Measurements from ENCODE around the gene NUP153.

GRCh38 chr6:17724341-17724740 is 17.6 kb upstream of the NUP153 start:
- no peak for TF ChIP-seq CTCF (IDR thresholded peaks at IDR 0.05)
- no peak for TF ChIP-seq POLR2A (IDR thresholded peaks at IDR 0.05)

Measured in thyroid gland (tissue), 4 donors.